ENCODE results near the gene PPAT.

The PPAT gene

DNA sequence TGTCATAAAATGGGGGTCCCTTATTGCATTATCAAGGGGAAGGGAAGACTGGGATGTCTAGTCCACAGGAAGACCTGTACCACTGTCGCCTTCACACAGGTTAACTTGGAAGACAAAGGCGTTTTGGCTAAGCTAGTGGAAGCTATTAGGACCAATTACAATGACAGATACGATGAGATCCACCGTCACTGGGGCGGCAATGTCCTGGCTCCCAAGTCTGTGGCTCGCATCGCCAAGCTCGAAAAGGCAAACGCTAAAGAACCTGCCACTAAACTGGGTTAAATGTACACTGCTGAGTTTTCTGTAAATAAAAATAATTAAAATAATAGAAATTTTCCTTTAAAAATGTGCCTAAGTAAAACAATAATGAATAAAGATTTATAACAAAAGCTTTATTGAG lies 78.8 kb downstream of the PPAT start:
- no peak for TF ChIP-seq YY1 (IDR thresholded peaks at IDR 0.05; ENCODE audit: low read depth)
- TF ChIP-seq CEBPB (IDR thresholded peaks at IDR 0.05) = no peak

DNA sequence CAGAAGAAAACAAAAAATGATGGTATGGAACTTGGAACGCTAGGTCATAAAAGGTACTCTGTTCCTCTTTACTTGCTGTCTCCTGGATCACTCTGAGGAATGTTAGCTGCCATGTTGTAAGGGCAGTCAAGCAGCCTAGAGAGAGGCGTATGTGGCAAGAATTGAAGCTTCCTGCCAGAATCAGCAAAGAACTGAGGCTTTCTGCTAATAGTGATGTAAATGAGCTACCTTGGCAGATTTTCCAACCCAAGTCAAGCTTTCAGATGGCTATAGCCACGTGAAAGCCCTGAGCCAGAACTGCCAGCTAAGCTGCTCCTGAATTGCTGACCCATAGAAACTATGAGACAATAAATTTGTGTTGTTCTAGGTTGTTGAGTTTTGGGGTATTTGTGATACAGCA lies 86.8 kb downstream of the PPAT start:
- TF ChIP-seq TEAD4 (IDR thresholded peaks at IDR 0.05) = no peak
- TF ChIP-seq EP300 (IDR thresholded peaks at IDR 0.05; ENCODE audit: borderline replicate concordance) = no peak
- TF ChIP-seq, protein P1, sequence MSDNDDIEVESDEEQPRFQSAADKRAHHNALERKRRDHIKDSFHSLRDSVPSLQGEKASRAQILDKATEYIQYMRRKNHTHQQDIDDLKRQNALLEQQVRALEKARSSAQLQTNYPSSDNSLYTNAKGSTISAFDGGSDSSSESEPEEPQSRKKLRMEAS (IDR thresholded peaks at IDR 0.05) = no peak
- TF ChIP-seq FOXM1 (IDR thresholded peaks at IDR 0.05; ENCODE audit: borderline replicate concordance, low read depth) = no peak
- TF ChIP-seq CREB1 (IDR thresholded peaks at IDR 0.05; ENCODE audit: low read depth) = no peak
- no peak for TF ChIP-seq YY1 (IDR thresholded peaks at IDR 0.05; ENCODE audit: low read depth)
- TF ChIP-seq, protein P2, sequence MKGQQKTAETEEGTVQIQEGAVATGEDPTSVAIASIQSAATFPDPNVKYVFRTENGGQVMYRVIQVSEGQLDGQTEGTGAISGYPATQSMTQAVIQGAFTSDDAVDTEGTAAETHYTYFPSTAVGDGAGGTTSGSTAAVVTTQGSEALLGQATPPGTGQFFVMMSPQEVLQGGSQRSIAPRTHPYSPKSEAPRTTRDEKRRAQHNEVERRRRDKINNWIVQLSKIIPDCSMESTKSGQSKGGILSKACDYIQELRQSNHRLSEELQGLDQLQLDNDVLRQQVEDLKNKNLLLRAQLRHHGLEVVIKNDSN (IDR thresholded peaks at IDR 0.05) = no peak
- no peak for TF ChIP-seq ZBTB7A (IDR thresholded peaks at IDR 0.05; ENCODE audit: low read depth)
- no peak for TF ChIP-seq EGR1 (IDR thresholded peaks at IDR 0.05)
- no peak for TF ChIP-seq NFIC (IDR thresholded peaks at IDR 0.05)
- no peak for TF ChIP-seq RAD21 (IDR thresholded peaks at IDR 0.05; ENCODE audit: low read depth)
- no peak for TF ChIP-seq TAF1 (IDR thresholded peaks at IDR 0.05; ENCODE audit: low read depth)
- TF ChIP-seq, protein P3, sequence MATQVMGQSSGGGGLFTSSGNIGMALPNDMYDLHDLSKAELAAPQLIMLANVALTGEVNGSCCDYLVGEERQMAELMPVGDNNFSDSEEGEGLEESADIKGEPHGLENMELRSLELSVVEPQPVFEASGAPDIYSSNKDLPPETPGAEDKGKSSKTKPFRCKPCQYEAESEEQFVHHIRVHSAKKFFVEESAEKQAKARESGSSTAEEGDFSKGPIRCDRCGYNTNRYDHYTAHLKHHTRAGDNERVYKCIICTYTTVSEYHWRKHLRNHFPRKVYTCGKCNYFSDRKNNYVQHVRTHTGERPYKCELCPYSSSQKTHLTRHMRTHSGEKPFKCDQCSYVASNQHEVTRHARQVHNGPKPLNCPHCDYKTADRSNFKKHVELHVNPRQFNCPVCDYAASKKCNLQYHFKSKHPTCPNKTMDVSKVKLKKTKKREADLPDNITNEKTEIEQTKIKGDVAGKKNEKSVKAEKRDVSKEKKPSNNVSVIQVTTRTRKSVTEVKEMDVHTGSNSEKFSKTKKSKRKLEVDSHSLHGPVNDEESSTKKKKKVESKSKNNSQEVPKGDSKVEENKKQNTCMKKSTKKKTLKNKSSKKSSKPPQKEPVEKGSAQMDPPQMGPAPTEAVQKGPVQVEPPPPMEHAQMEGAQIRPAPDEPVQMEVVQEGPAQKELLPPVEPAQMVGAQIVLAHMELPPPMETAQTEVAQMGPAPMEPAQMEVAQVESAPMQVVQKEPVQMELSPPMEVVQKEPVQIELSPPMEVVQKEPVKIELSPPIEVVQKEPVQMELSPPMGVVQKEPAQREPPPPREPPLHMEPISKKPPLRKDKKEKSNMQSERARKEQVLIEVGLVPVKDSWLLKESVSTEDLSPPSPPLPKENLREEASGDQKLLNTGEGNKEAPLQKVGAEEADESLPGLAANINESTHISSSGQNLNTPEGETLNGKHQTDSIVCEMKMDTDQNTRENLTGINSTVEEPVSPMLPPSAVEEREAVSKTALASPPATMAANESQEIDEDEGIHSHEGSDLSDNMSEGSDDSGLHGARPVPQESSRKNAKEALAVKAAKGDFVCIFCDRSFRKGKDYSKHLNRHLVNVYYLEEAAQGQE (IDR thresholded peaks at IDR 0.05; ENCODE audit: low read depth) = no peak

DNA sequence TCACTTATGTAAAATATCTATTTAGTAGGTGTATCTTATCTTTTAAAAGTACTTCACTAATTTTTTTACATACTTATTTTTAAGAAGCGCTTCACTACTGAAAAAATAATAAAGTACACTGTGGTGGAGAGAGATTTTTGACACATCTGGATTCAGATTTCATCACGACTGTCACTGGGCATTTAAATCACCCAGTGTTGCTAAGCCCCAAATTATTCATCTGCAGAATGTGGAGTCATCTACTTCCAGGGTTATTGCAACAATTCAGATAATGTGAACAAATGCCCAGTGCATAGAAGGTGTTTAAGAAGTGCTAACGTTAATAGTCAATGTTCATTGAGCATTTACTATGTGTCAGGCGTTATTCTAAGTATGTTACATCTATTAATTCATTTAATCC lies 90.0 kb downstream of the PPAT start:
- no peak for TF ChIP-seq RAD21 (IDR thresholded peaks at IDR 0.05; ENCODE audit: low read depth)
- no peak for TF ChIP-seq CREB1 (IDR thresholded peaks at IDR 0.05; ENCODE audit: low read depth)
- no peak for TF ChIP-seq CEBPB (IDR thresholded peaks at IDR 0.05)
- TF ChIP-seq, protein P1 (IDR thresholded peaks at IDR 0.05) = no peak
- TF ChIP-seq TAF1 (IDR thresholded peaks at IDR 0.05; ENCODE audit: low read depth) = no peak
